ENCODE results near the gene CHRNB1. TPM values are rescaled to one million over a fixed set of nuclear protein-coding genes. Genes with fewer than 3 reads are reported as not detected.
"Not testable (repeated sequence)": the region's sequence is repeated elsewhere in the genome, so short reads cannot be mapped to it uniquely, and the experiment has no call there.

Gene CHRNB1
- total and polyA plus RNA-seq, 10 of the 15 experiments (the other 5 are each of a cell fraction or from before 2014, with no cell fraction given) = 5.8 to 14.8 (median 11.3) TPM

DNA sequence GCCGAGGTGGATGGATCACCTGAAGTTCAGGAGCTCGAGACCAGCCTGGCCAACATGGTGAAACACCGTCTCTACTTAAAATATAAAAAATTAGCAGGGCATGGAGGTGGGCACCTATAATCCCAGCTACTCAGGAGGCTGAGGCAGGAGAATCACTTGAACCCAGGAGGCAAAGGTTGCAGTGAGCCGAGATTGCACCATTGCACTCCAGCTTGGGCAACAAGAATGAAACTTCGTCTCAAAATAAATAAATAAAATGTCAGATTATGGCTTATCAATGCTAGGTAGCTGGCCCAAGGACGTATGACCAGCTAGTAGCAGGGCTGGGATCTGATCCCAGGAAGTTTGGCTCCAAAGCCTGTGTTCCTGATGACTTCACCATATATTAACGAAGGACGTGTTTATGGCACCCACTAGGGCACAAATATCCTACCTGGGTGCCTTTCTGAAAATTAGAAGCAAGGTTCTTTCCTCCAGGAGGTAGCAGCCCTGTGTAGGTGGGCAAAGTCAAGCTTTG is 25.7 kb downstream of the CHRNB1 start:
- H3K9ac ChIP-seq (ENCODE audit: control insufficient read depth, insufficient read depth, low read length); H3K4me2 ChIP-seq (ENCODE audit: control insufficient read depth, insufficient read depth); in situ Hi-C loops (cut with MboI); DNase-seq (ENCODE audit: low read depth, low spot score); H3K27me3 ChIP-seq (replicated peaks in 1 of 2; ENCODE audit: control insufficient read depth in 2 of 2, insufficient read depth in 2 of 2, low read length in 1 of 2); intact Hi-C loops (cut with micrococcal nuclease; ENCODE audit: unreplicated experiment); H2AFZ ChIP-seq (ENCODE audit: control insufficient read depth, low read depth, low read length); H3K4me3 ChIP-seq; H4K20me1 ChIP-seq (ENCODE audit: control insufficient read depth, insufficient read depth); H3K36me3 ChIP-seq (ENCODE audit: control insufficient read depth in 2 of 2, insufficient read depth in 2 of 2, low read length in 1 of 2); BruUV-seq (replicated peaks); ATAC-seq; H3K27ac ChIP-seq (ENCODE audit: control insufficient read depth, insufficient read depth); SMC1A ChIA-PET (ENCODE audit: uncharacterized antibody, unreplicated experiment); H3K4me1 ChIP-seq (ENCODE audit: control insufficient read depth, insufficient read depth, low read length); H3K79me2 ChIP-seq (ENCODE audit: control insufficient read depth, insufficient read depth, low read length); H3K9me3 ChIP-seq (replicated peaks; ENCODE audit: control insufficient read depth, insufficient read depth, low read length); FAIRE-seq: not testable (repeated sequence)
- 70% methylated on average over 8 of the region's 8 CpGs for WGBS (ENCODE audit: insufficient coverage, insufficient replicate concordance, low lambda C conversion rate, missing lambda C conversion rate)
- ChIA-PET RAD21 (ENCODE audit: unreplicated experiment) (interaction anchor here (1.1 kb wide), 1 partner anchor 141 kb away, joined by 5 read pairs; the partner anchor contains the start of gene NEURL4), POLR2A (interaction anchor here (1.8 kb wide), 1 partner anchor 9 kb away, joined by 8 read pairs; the partner anchor contains the start of gene ZBTB4), CTCF (interaction anchor here (0.5 to 1.6 kb wide), 2 partner anchors 18 to 44 kb away, joined by 3 read pairs; no protein-coding TSS in a partner anchor)

DNA sequence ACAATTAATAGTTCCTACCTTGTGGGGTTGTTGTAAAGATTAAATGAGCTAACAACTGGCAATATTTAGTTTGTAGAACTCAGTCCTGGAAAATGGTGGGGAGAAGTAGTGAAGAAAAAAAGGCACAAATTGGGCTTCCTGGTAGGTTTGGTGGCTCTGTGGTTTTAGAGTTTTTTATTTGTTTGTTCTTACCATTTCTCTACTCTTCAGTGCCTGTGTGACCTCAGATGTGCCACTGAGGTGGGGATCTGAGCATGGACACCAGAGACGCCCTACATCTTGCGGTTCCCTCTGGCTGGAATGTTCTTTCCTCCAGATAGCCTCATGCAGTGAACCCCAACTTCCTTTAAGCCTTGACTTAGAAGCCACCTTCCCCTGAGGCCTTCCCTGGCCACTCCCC is 26.9 kb downstream of the CHRNB1 start:
- H3K27ac ChIP-seq (ENCODE audit: control insufficient read depth, insufficient read depth) = no peak overlapping the region
- no peak for FAIRE-seq
- no peaks in the 10 kb centered on the region; a peak in 2 of 4 replicates for H3K36me3 ChIP-seq (ENCODE audit: control insufficient read depth in 2 of 2, insufficient read depth in 2 of 2, low read length in 1 of 2)
- H3K9me3 ChIP-seq (replicated peaks; ENCODE audit: control insufficient read depth, insufficient read depth, low read length) = no peaks in the 10 kb centered on the region
- no peak overlapping the region for H2AFZ ChIP-seq (ENCODE audit: control insufficient read depth, low read depth, low read length)
- H3K79me2 ChIP-seq (ENCODE audit: control insufficient read depth, insufficient read depth, low read length) = peaks cover 6% of the 10 kb centered on the region
- RAD21 ChIA-PET (ENCODE audit: unreplicated experiment) = no interaction called here
- POLR2A ChIA-PET = interaction anchor here (0.5 to 1.8 kb wide), 2 partner anchors 8 to 12 kb away, joined by 5 to 8 read pairs; partner anchors contain the start of gene ZBTB4
- intact Hi-C loops (cut with micrococcal nuclease; ENCODE audit: unreplicated experiment) = no loop called here
- no peak overlapping the region for H3K4me2 ChIP-seq (ENCODE audit: control insufficient read depth, insufficient read depth)
- no peak overlapping the region for H3K9ac ChIP-seq (ENCODE audit: control insufficient read depth, insufficient read depth, low read length)
- SMC1A ChIA-PET (ENCODE audit: uncharacterized antibody, unreplicated experiment) = no interaction called here
- BruUV-seq (replicated peaks) = TSS peak; percentile 44
- in situ Hi-C loops (cut with MboI) = no loop called here
- peaks cover 2% of the 10 kb centered on the region; the same call in 1 of the 2 replicates for H4K20me1 ChIP-seq (ENCODE audit: control insufficient read depth, insufficient read depth)
- ATAC-seq = no peak
- no peak for TF ChIP-seq TARDBP (IDR thresholded peaks at IDR 0.05; ENCODE audit: borderline replicate concordance)
- no peak for TF ChIP-seq ATF3 (IDR thresholded peaks at IDR 0.05; ENCODE audit: borderline replicate concordance, extremely low read depth, low read depth, low read length)
- TF ChIP-seq EZH2 (IDR thresholded peaks at IDR 0.05; ENCODE audit: borderline replicate concordance, control insufficient read depth, low read depth, low read length) = no peak
- TF ChIP-seq WRNIP1 (IDR thresholded peaks at IDR 0.05; ENCODE audit: borderline replicate concordance, low read depth, low read length) = no peak
- no peak for TF ChIP-seq IRF4 (IDR thresholded peaks at IDR 0.05; ENCODE audit: low read depth, low read length)
- TF ChIP-seq, protein P1, sequence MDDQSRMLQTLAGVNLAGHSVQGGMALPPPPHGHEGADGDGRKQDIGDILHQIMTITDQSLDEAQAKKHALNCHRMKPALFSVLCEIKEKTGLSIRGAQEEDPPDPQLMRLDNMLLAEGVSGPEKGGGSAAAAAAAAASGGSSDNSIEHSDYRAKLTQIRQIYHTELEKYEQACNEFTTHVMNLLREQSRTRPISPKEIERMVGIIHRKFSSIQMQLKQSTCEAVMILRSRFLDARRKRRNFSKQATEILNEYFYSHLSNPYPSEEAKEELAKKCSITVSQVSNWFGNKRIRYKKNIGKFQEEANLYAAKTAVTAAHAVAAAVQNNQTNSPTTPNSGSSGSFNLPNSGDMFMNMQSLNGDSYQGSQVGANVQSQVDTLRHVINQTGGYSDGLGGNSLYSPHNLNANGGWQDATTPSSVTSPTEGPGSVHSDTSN (IDR thresholded peaks at IDR 0.05; ENCODE audit: insufficient replicate concordance, low read depth, low read length) = no peak
- no peak for TF ChIP-seq PAX5 (IDR thresholded peaks at IDR 0.05; ENCODE audit: borderline replicate concordance, low read depth, low read length)
- TF ChIP-seq ZNF207 (IDR thresholded peaks at IDR 0.05; ENCODE audit: borderline replicate concordance) = no peak
- no peak for TF ChIP-seq SIN3A (IDR thresholded peaks at IDR 0.05; ENCODE audit: low read depth, low read length)
- no peak for DNase-seq (ENCODE audit: low read depth, low spot score)
- no peak overlapping the region for H3K4me3 ChIP-seq
- no peaks in the 10 kb centered on the region; the same call in 1 of the 2 replicates for H3K4me1 ChIP-seq (ENCODE audit: control insufficient read depth, insufficient read depth, low read length)
- CTCF ChIA-PET = interaction anchor here (0.7 kb wide), 1 partner anchor 35 kb away, joined by 3 read pairs; no protein-coding TSS in a partner anchor
- H3K27me3 ChIP-seq (replicated peaks in 1 of 2; ENCODE audit: control insufficient read depth in 2 of 2, insufficient read depth in 2 of 2, low read length in 1 of 2) = no peaks in the 10 kb centered on the region
- 75% methylated on average over 2 of the region's 2 CpGs for WGBS (ENCODE audit: insufficient coverage, insufficient replicate concordance, low lambda C conversion rate, missing lambda C conversion rate)

Measured in GM12878 (cell line).